ENCODE data around the gene ATPAF1.

GRCh38 chr1:46697053-46697452 is 28.9 kb upstream of the ATPAF1 start:
- TF ChIP-seq POLR2A (IDR thresholded peaks at IDR 0.05), result no peak
- TF ChIP-seq CTCF (IDR thresholded peaks at IDR 0.05), result no peak

Measured in adrenal gland (tissue), 5 donors.